GM12878 (cell line): ENCODE data around the gene ZNF407. TPM values are rescaled to one million over a fixed set of nuclear protein-coding genes. Genes with fewer than 3 reads are reported as not detected.

Source experiments
- ATAC-seq: fragments of 200-7000 bp; cut with Tn5 transposase; 3 replicates; pipeline ENCODE4 v1.9.1; 2020; ENCODE audit warnings: mild to moderate bottlenecking, moderate library complexity
- BruUV-seq: library from RNA; stranded (reverse); fragments of 400-500 nt; replicated peaks from 2 replicates; lab custom pipeline; 2021; lab: Mats Ljungman, UMichigan
- CTCF ChIA-PET: fragments of 300-600 bp; sonication (Branson Sonifier 250); formaldehyde crosslinking; extraction: SDS; loops from one replicate; lab custom pipeline; 2021; ENCODE audit warnings: inconsistent platforms; lab: Yijun Ruan, JAX
- POLR2A ChIA-PET: fragments of 350-600 bp; formaldehyde crosslinking; extraction: SDS; loops from one replicate; lab custom pipeline; 2021; ENCODE audit warnings: inconsistent platforms; lab: Charles Lee
- RAD21 ChIA-PET: fragments of 300-600 bp; sonication (Branson Sonifier 250); formaldehyde crosslinking; loops from one replicate; lab custom pipeline; 2023; ENCODE audit warnings: antibody characterized with exemption; ENCODE audit not compliant: unreplicated experiment; lab: Charles Lee
- SMC1A ChIA-PET: fragments of 300-600 bp; sonication (Branson Sonifier 250); formaldehyde crosslinking; loops from one replicate; lab custom pipeline; 2023; ENCODE audit not compliant: unreplicated experiment, uncharacterized antibody; lab: Charles Lee
- DNase-seq: peaks from one replicate; pipeline ENCODE4 v3.0.0-alpha.2; 2011; ENCODE audit warnings: low read depth, low spot score
- FAIRE-seq: peaks from 3 replicates; lab custom pipeline; 2011; peaks lifted over from hg19 to GRCh38; lab: Jason Lieb, UNC
- H2AFZ ChIP-seq: 2 replicates; pipeline ENCODE4 v1.6.0; 2011; ENCODE audit warnings: low read depth, low read length, control low read depth; ENCODE audit not compliant: control insufficient read depth
- H3K27ac ChIP-seq: 2 replicates; pipeline ENCODE4 v1.5.1; 2011; ENCODE audit warnings: control low read depth; ENCODE audit not compliant: control insufficient read depth, insufficient read depth
- H3K27me3 ChIP-seq, 2 experiments: replicated peaks in 1 of 2; 2 replicates each; pipeline versions ENCODE4 v1.6.0 to v1.6.1; 2011; ENCODE audit warnings: low read length in 1 of 2; ENCODE audit not compliant: control insufficient read depth in 2 of 2, insufficient read depth in 2 of 2
- H3K36me3 ChIP-seq, 2 experiments: 2 replicates each; pipeline ENCODE4 v1.5.1; 2011; ENCODE audit warnings: low read length in 1 of 2; ENCODE audit not compliant: control insufficient read depth in 2 of 2, insufficient read depth in 2 of 2
- H3K4me1 ChIP-seq: 2 replicates; pipeline ENCODE4 v1.6.1; 2011; ENCODE audit warnings: mild to moderate bottlenecking, low read length, moderate library complexity, mixed read lengths; ENCODE audit not compliant: control insufficient read depth, insufficient read depth
- H3K4me2 ChIP-seq: 2 replicates; pipeline ENCODE4 v1.6.0; 2011; ENCODE audit warnings: control low read depth; ENCODE audit not compliant: control insufficient read depth, insufficient read depth
- H3K4me3 ChIP-seq: fragments of 200-600 bp; sonication (generic); 2 replicates; pipeline ENCODE4 v1.5.1; 2016
- H3K79me2 ChIP-seq: 2 replicates; pipeline ENCODE4 v1.6.0; 2011; ENCODE audit warnings: low read length; ENCODE audit not compliant: control insufficient read depth, insufficient read depth
- H3K9ac ChIP-seq: 2 replicates; pipeline ENCODE4 v1.8.0; 2011; ENCODE audit warnings: low read length, control low read depth, mixed read lengths; ENCODE audit not compliant: control insufficient read depth, insufficient read depth
- H3K9me3 ChIP-seq: replicated peaks from 3 replicates; pipeline ENCODE4 v1.5.1; 2011; ENCODE audit warnings: mild to moderate bottlenecking, low read length; ENCODE audit not compliant: control insufficient read depth, insufficient read depth
- H4K20me1 ChIP-seq: 2 replicates; pipeline ENCODE4 v1.6.0; 2011; ENCODE audit not compliant: control insufficient read depth, insufficient read depth
- ASH2L ChIP-seq: fragments of 300-600, 200-600 bp; sonication (generic); IDR thresholded peaks from 2 replicates; pipeline ENCODE4 v1.6.1; 2017; ENCODE audit warnings: low read depth, mild to moderate bottlenecking, borderline replicate concordance
- HDGF ChIP-seq: fragments of 450-650 bp; IDR thresholded peaks from 2 replicates; pipeline ENCODE4 v1.6.1; 2016; ENCODE audit warnings: antibody characterized with exemption
- NFXL1 ChIP-seq: fragments of 450-650 bp; IDR thresholded peaks from 2 replicates; pipeline ENCODE4 v1.6.1; 2017; ENCODE audit warnings: antibody characterized with exemption, mild to moderate bottlenecking, borderline replicate concordance
- PAX8 ChIP-seq: fragments of 450-650 bp; IDR thresholded peaks from 2 replicates; pipeline ENCODE4 v1.6.1; 2017; ENCODE audit warnings: mild to moderate bottlenecking, moderate library complexity
- RBBP5 ChIP-seq: fragments of 200-600 bp; sonication (generic); conservative IDR thresholded peaks from 2 replicates; pipeline ENCODE4 v1.6.1; 2016
- TCF3 ChIP-seq: IDR thresholded peaks from 2 replicates; pipeline ENCODE4 v1.6.1; 2012; ENCODE audit warnings: low read depth, mild to moderate bottlenecking, low read length, borderline replicate concordance; ENCODE audit not compliant: insufficient read depth
- ZNF217 ChIP-seq: fragments of 450-650 bp; IDR thresholded peaks from 2 replicates; pipeline ENCODE4 v1.6.1; 2017; ENCODE audit warnings: antibody characterized with exemption, mild to moderate bottlenecking
- ZNF384 ChIP-seq: IDR thresholded peaks from 2 replicates; pipeline ENCODE4 v1.6.1; 2012; ENCODE audit warnings: low read depth, mild to moderate bottlenecking, low read length, improper control_type of control experiment, borderline replicate concordance
- ZNF622 ChIP-seq: fragments of 450-650 bp; IDR thresholded peaks from 2 replicates; pipeline ENCODE4 v1.6.1; 2017; ENCODE audit warnings: mild to moderate bottlenecking, inconsistent platforms
- WGBS: methylation state at CpG from one replicate; pipeline ENCODE4 v1.1.6; 2016; ENCODE audit warnings: low lambda C conversion rate; ENCODE audit not compliant: insufficient replicate concordance, insufficient coverage; ENCODE audit errors: missing lambda C conversion rate; 5-methylcytosine and 5-hydroxymethylcytosine counted together
- in situ Hi-C: fragments of 300-500 bp; cut with MboI; formaldehyde crosslinking; loops from 9 replicates; pipeline ENCODE4 v1.14.3; 2018; ENCODE audit warnings: mixed read lengths
- intact Hi-C: fragments of 100-400 bp; cut with micrococcal nuclease; formaldehyde crosslinking; loops from one replicate; pipeline ENCODE4 v1.14.2; 2022; ENCODE audit not compliant: unreplicated experiment
- polyA plus RNA-seq, 11 experiments: library from polyadenylated mRNA; depleted of rRNA in 4 of 11; unstranded in 6 of 11; stranded (reverse) in 5 of 11; fragments of >200 nt; fragmentation: Nextera tagmentation in 4 of 11; fragmentation: Illumina TruSeq in 1 of 11; extraction: Ambion mirVana in 4 of 11; extraction: Trizol in 1 of 11; gene quantifications; 1 replicate in 1 of 11; 2 replicates in 10 of 11; pipeline versions ENCODE4 v1.2.1 to v1.2.3, GENCODE V29; 2011 to 2016; ENCODE audit warnings: inconsistent platforms in 2 of 11, missing spikeins in 2 of 11, low read depth in 1 of 11
- total RNA-seq, 4 experiments: library from RNA; depleted of rRNA in 3 of 4; stranded (reverse); fragments of >200 nt in 3 of 4; fragmentation: Illumina TruSeq in 1 of 4; extraction: Trizol in 1 of 4; gene quantifications; 2 replicates each; pipeline versions ENCODE4 v1.2.1 to v1.2.3, GENCODE V29; 2013 to 2021
- TF ChIP-seq, protein P1 (sequence below): fragments of 450-650 bp; IDR thresholded peaks from 2 replicates; pipeline ENCODE4 v1.6.1; 2017; ENCODE audit warnings: low read depth, mild to moderate bottlenecking, moderate library complexity
- TF ChIP-seq, protein P2 (sequence below): fragments of 450-650 bp; IDR thresholded peaks from 2 replicates; pipeline ENCODE4 v1.6.1; 2017; ENCODE audit warnings: mild to moderate bottlenecking, moderate library complexity

Gene ZNF407
- total and polyA plus RNA-seq, 10 of the 15 experiments (the other 5 are each of a cell fraction or from before 2014, with no cell fraction given) = 0.69 to 11.6 (median 5.3) TPM

DNA sequence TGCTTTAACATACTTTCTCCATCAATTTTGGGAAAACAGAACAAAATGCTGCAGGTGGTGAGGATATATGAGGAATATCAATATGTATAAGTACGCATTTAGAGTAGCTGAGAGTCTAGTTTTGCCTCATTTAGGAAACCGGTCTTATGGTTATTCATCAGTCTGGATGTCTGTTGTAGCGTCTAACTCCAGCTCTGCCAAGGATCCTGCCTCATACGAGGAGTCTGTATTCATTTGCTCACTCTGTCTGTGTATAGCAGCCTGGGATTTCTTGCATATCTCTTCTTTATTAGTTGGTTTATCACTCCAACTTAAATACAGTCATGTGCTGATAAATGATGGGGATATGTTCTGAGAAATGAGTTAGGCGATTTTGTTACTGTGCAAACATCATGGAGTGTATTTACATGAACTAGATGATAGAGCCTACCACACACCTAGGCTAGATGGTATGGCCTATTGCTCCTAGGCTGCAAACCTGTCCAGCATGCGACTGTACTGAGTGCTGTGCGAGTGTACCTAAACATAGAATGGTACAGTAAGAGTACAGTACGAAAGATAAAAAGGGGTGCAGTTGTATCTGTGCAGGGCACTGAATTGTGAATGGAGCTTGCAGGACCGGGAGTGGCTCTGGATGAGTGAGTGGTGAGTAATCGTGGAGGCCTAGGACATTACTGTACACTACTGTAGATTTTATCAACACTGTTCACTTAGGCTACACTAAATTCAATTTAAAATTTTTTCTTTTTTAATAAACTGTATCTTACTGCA, 148.1 kb downstream of the ZNF407 start (continued):
- TF ChIP-seq, protein P1, sequence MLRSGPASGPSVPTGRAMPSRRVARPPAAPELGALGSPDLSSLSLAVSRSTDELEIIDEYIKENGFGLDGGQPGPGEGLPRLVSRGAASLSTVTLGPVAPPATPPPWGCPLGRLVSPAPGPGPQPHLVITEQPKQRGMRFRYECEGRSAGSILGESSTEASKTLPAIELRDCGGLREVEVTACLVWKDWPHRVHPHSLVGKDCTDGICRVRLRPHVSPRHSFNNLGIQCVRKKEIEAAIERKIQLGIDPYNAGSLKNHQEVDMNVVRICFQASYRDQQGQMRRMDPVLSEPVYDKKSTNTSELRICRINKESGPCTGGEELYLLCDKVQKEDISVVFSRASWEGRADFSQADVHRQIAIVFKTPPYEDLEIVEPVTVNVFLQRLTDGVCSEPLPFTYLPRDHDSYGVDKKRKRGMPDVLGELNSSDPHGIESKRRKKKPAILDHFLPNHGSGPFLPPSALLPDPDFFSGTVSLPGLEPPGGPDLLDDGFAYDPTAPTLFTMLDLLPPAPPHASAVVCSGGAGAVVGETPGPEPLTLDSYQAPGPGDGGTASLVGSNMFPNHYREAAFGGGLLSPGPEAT = no peak
- TF ChIP-seq RBBP5 (no peak), HDGF (no peak), NFXL1 (no peak), ZNF217 (no peak)

DNA sequence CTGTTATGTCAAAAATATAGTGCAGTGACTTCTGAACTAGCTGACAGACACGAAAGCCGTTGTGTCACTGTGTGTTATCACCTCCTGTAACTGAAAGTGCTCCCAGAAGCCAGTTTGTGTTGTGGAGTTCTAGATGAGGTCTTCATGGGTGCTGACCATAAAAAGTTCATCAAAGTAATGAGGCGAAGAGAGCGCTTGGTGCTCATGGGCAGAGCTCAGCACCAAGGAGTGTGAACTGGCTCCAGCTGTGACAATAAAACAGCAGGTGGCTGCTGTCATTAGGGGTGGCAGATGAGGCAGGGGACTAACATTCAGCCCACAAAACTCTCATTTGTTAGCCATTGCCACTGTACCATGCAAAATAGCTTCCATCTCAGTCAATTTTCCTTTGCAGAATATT, 151.1 kb downstream of the ZNF407 start:
- no peaks in the 10 kb centered on the region for H4K20me1 ChIP-seq
- ChIA-PET CTCF (interaction anchor here (0.9 to 1.4 kb wide), 3 partner anchors 8 to 730 kb away, joined by 3 to 4 read pairs (median 3); no protein-coding TSS in a partner anchor), SMC1A (interaction anchor here (0.7 to 1.3 kb wide), 3 partner anchors 15 to 1751 kb away, joined by 3 to 4 read pairs (median 3); no protein-coding TSS in a partner anchor), POLR2A (no interaction called here), RAD21 (interaction anchor here (0.7 kb wide), 1 partner anchor 10 kb away, joined by 3 read pairs; no protein-coding TSS in a partner anchor)
- no peak overlapping the region for H3K27ac ChIP-seq
- in situ Hi-C loops (no loop called here), intact Hi-C loops (no loop called here)
- H3K79me2 ChIP-seq = no peaks in the 10 kb centered on the region
- 99% methylated on average over 4 of the region's 4 CpGs for WGBS
- no peak overlapping the region for H3K4me3 ChIP-seq
- TF ChIP-seq ASH2L (no peak), TCF3 (no peak), ZNF622 (no peak), ZNF384 (no peak), PAX8 (no peak)
- TF ChIP-seq, protein P2, sequence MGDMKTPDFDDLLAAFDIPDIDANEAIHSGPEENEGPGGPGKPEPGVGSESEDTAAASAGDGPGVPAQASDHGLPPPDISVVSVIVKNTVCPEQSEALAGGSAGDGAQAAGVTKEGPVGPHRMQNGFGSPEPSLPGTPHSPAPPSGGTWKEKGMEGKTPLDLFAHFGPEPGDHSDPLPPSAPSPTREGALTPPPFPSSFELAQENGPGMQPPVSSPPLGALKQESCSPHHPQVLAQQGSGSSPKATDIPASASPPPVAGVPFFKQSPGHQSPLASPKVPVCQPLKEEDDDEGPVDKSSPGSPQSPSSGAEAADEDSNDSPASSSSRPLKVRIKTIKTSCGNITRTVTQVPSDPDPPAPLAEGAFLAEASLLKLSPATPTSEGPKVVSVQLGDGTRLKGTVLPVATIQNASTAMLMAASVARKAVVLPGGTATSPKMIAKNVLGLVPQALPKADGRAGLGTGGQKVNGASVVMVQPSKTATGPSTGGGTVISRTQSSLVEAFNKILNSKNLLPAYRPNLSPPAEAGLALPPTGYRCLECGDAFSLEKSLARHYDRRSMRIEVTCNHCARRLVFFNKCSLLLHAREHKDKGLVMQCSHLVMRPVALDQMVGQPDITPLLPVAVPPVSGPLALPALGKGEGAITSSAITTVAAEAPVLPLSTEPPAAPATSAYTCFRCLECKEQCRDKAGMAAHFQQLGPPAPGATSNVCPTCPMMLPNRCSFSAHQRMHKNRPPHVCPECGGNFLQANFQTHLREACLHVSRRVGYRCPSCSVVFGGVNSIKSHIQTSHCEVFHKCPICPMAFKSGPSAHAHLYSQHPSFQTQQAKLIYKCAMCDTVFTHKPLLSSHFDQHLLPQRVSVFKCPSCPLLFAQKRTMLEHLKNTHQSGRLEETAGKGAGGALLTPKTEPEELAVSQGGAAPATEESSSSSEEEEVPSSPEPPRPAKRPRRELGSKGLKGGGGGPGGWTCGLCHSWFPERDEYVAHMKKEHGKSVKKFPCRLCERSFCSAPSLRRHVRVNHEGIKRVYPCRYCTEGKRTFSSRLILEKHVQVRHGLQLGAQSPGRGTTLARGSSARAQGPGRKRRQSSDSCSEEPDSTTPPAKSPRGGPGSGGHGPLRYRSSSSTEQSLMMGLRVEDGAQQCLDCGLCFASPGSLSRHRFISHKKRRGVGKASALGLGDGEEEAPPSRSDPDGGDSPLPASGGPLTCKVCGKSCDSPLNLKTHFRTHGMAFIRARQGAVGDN = no peak
- no peaks in the 10 kb centered on the region for H3K4me1 ChIP-seq
- DNase-seq (no peak), ATAC-seq (no peak; the same call in none of the 3 replicates), FAIRE-seq (no peak)
- H2AFZ ChIP-seq = no peak overlapping the region
- H3K4me2 ChIP-seq = no peak overlapping the region
- no TSS peak for BruUV-seq
- no peaks in the 10 kb centered on the region for H3K27me3 ChIP-seq
- no peak overlapping the region for H3K9ac ChIP-seq
- no peaks in the 10 kb centered on the region for H3K36me3 ChIP-seq
- H3K9me3 ChIP-seq = no peaks in the 10 kb centered on the region
